Measurements from ENCODE around the gene UTP25. TPM values are rescaled to one million over a fixed set of nuclear protein-coding genes. Genes with fewer than 3 reads are reported as not detected.
A peak's percentile ranks its signal among the peaks of the same experiment; 100 is the strongest.

UTP25 gene
- total RNA-seq, 1 donor from 2014 or later = 11.8 TPM

DNA sequence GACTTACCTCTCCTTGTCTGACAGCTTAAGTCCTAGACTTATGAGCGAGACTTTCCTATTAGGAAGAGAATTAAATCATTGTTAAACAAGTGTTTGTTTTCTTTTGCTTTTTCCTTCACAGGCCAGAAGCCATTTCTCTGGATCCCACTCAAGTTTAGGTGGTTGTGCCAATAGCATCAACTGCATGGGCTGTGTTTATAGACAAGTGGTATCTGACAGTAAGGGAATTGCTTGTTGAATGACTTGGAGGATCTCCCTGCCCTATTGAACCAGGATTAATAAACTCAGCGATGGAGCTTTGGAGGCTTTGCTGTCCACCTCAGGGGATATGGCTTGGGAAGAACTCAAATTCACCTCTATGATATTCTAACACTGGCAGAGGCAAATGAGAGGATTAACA is 43.7 kb downstream of the UTP25 start:
- no peak for DNase-seq (ENCODE audit: low spot score)

DNA sequence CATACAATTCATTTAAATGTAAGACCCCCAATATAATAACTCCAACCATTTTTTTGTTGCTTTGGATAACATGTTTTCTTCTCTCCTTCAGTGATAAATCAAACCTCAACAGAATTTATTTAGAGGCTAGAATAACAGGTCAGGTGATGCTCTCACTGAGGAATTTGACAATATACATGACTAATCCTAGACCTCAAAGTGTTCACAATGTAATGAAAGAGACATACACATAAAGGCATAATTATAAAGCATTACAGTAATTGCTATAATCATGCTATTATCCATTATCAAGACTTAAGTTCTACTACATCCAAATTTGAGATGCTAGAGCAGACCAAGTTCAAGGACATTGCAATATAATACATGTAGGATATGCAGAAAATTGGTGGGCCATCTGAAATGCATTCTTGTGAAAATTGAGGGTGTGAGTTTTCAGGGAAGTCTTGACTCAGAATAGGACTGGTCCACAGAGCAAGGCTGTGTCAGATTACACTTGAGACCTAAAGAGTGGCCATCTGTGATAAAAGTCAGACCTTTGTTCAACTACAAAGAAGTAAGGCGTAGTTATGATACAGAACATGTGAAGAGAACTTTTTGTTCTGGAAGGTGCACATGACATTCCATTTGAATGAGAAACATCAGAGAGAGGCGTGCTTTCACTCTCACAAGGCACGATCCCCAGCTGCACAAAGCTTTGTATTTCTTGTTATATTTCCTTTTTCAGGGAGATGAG is 45.5 kb downstream of the UTP25 start:
- no peak for DNase-seq (ENCODE audit: low spot score)

DNA sequence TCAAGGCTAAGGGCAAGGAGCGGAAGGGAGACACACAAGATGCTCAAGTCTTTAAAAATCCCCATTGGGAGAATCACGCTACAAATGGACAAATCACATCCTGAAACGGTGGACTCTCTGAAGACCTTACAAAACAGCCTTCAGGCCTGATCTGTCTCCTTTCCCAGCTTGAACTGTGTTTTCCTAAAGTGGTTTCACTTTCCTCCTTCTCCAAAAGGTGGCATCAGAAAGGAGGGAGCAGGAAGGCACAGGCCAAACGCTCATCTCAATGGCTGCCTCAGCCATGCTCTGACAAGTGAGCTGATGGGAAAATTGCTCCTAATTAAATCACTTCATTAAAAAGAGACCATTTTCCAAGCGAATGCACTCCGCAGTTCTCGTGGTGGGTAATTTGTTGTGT is 47.7 kb downstream of the UTP25 start:
- peak; percentile 41 for DNase-seq (ENCODE audit: low spot score)

DNA sequence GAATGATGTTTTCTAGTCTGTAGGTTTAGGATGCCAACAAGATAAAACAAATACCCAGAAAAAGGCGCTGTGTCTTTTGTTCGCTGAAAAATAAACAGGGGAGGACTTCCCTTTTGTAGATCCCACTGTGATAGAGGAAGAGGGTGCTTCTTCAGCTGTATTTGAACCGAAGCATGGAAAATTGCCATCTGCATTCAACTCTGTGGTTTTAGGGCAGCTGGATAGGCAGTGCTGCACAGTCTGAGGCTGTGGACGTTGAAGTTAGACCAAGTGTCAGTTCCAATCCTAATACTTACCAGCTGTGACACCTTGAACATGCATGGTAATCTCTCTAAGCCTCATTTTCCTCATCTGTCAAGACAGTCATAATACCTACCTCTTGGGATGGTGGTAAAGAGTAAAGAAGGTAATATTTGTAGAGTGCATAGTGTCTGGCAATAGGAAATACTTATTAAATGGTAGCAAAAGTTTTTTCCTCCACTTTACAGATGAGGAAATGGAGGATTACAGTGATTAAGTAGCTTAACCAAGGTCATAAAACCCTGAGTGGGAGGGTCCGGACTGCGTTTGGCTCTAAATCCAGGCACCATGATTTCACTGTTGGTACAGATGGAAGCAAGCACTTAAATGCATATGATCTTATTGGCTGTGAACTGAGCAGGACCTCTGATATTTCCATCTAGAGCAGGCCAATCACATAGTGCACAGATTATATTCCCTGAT is 48.5 kb downstream of the UTP25 start:
- DNase-seq (ENCODE audit: low spot score) = no peak

- DNase-seq (ENCODE audit: low spot score) = no peak
Observed at GRCh38 chr1:209877087-209877764, 49.5 kb downstream of the UTP25 start.

GRCh38 chr1:209878964-209879363 is 51.2 kb downstream of the UTP25 start:
- DNase-seq (ENCODE audit: low spot score) = no peak

DNA sequence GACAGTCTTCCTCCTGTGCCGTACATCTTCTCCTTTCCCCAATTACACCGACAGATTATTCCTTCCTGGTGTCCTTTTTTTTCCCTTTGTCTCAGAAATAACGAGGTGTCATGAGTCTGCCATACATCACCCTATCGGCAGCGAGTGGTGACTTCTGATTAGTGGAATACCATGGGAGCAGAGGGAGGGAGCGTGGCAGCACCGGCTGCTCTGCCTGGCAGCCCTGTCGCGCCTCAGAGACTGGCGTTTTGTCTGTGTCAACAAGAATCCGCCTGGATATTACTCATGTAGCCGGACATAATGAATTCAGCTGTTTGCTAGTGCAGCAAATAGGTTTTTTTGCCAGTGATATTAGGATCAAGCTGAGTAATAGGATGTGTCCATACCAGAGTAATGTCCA is 51.8 kb downstream of the UTP25 start:
- no peak for DNase-seq (ENCODE audit: low spot score)

GRCh38 chr1:209880031-209880430 is 52.3 kb downstream of the UTP25 start:
- DNase-seq (ENCODE audit: low spot score) = no peak

DNA sequence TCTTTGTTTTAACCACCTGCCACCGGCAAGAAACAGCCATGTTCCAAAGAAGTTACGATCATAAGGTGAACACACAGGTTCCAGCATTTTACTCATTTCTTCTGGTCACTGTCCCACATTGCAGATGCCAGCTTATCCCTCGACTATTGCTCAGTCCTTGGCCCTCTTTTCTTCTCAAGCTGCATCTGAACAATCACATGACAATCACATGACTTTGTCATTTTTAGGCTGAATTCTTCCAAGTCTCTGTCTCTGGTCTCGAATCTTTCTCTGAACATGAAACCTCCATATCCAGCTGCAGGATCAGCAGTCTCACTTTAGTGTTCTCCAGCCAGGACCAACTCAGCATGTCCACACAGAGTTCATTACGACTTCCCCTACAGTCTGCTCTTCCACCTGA is 53.8 kb downstream of the UTP25 start:
- DNase-seq (ENCODE audit: low spot score) = no peak

DNA sequence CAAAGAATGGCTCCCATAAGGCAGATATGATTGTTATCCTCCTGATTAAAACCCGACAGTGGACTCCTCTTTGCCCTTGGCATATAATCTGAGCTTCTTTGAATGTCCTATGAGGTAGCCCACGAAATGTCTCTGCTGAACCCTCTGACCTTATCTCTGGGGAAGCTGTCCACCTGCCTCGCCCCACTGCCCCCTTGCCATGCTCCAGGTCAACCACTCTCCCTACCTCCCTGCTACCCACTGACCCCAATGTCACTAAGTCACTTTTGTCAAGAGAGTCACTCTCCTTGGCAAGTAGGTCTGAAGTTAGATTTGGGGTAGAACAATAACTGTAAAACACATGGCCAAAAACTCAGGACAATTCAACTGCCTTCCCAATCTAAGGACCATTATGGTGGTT is 54.5 kb downstream of the UTP25 start:
- no peak for DNase-seq (ENCODE audit: low spot score)

GRCh38 chr1:209882942-209883340 is 55.2 kb downstream of the UTP25 start:
- DNase-seq (ENCODE audit: low spot score) = no peak

DNA sequence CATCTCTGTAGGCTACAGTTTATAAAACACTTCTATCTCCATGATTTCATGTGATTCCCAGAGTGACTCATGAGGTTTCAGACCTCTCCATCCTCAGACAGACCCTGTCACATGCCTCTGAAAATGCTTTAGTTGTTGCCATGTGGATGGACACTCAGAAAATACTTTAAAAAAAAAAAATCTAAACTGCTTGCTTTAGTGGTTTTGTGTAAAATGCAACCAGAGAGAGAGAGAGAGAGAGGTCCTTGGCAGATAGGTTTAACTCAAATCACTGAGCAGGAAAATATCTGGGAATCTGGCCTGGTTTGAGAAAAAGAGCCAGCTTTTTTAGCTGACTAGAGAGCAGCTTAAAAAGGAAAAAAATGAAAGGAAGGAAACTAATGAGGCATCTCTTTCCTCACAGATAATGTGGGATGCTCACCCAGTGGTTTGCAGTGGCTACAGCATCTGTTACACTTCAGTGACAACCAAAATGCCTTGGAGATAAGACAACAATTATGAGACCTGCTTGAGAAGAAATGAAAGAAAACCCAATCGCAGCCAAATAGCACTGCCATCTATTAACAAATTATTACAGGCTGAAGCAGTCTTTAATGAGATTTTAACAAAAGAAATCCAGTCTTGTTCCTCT is 55.7 kb downstream of the UTP25 start:
- DNase-seq (ENCODE audit: low spot score) = peak; percentile 89

- no peak for DNase-seq (ENCODE audit: low spot score)
Observed at GRCh38 chr1:209884249-209884648, 56.5 kb downstream of the UTP25 start.

DNA sequence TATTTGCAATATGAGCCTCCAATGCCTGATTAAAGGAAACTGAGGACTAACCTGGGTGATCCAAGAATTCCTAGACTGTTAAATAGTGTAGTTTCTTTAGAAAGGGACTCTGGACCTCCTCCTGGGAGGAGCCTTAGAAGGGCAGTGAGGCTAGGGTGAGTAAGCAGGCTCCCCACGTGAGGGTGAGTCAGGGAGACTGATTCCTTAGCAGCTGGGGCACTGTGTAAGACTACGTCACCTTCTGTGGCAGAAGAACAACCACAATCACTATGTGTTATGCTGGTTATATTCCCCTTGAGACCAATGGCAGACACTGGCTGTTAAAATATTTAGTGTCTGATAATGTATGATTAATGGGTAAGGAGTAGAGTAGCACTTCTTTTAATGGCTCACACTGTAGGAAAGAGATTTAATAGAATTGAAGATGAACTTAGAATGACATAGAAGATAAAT is 56.9 kb downstream of the UTP25 start:
- peak; percentile 94 for DNase-seq (ENCODE audit: low spot score)

DNA sequence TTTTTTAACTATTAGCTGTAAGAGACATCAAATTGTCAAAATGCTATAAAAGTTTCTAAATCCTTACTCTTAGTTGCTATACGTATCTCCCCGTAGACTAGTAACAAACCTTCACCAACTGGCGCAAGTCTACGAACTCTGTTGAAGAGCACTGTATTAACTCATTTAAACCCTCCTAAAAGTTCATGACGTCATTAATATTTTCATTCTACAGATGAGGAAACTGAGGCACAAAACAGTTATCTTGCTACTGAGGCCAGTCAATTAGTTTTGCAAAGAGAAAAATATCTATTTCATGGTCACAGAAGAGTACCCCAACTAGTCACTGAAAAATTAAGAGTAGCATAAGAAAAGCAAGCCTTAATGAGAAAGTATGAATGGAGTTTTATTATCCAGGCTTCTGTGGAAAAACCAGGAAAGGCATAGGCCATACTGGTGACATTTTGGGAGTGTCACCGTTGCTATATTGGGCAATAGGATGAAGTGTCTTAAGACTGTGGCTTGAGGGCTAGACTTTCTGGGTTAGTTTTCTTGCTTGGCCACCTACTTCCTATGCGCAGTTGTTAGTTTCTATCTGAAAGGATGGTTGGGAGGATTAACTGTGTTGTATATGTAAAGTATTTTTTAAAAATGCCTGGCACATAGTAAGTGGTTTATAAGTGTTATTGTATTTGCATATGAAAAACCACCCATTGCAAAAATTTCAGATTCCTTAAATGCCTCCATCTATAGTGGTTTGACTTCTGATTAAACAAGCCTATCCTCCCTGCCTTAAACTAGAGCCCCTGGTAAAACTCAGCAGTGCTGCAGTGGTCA is 57.8 kb downstream of the UTP25 start:
- DNase-seq (ENCODE audit: low spot score) = no peak

DNA sequence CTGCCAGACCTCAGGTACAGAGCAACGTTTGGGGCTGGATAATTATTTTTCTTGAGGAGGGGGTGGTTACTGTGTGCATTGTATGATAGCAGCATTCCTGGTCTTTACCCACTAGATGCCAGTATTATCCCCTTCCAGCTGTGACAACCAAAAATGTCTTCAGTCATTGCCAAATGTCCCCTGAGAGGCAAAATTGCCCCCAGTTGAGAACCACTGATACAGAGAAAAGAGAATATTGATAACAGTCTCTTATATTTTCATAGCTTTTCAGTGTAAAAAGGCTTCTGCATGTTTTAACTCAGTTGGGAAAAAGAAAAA is 58.4 kb downstream of the UTP25 start:
- no peak for DNase-seq (ENCODE audit: low spot score)

GRCh38 chr1:209888291-209889076 is 60.7 kb downstream of the UTP25 start:
- peak; percentile 0 for DNase-seq (ENCODE audit: low spot score)

DNA sequence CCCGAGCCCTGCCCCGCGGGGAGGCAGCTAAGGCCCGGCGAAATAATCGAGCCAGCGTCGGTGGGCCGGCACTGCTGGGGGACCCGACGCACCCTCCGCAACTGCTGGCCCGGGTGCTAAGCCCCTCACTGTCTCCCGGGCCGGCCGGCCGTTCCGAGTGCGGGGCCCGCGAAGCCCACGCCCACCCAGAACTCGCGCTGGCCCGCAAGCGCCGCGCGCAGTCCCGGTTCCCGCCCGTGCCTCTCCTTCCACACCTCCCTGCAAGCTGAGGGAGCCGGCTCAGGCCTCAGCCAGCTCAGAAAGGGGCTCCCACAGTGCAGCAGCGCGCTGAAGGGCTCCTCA is 61.3 kb downstream of the UTP25 start:
- no peak for DNase-seq (ENCODE audit: low spot score)

DNA sequence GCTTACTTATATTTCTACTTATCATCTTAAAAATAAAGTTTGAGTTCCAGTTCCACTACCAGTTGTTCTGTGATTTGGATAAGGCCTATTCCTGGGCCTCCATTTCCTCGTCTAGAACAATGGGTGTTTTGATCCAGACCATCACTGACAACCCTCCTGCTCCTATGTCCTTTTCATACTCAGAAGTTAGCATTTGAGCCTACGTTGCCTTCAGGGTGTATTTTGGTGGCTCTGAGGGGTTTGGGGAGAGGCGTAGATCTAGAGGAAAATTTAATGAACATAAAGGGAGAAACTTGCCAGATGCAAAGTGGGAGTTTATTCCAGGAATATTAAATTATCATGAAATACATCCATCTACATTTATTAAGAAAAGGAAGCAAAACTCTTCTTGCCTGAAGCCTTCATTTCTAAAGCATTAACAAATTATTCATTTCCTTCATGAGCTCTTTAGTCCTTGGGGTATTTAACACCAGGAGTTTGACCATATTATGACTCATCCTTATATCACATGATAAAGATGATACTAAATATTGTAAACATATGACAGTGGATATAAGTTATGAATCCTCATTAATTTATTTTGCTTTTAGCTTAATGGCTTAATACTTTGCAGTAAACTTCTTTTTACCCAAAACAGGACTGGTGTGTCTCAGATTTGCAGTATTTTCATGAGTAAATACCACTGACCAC is 63.0 kb downstream of the UTP25 start:
- peak; percentile 0 for DNase-seq (ENCODE audit: low spot score)

- no peak for DNase-seq (ENCODE audit: low spot score)
Observed at GRCh38 chr1:209893751-209894150, 66.0 kb downstream of the UTP25 start.

Measured in umbilical cord (tissue), 2 donors.